ENCODE results near the gene LMBR1L. TPM values are rescaled to one million over a fixed set of nuclear protein-coding genes. Genes with fewer than 3 reads are reported as not detected.
"Not testable (repeated sequence)": the region's sequence is repeated elsewhere in the genome, so short reads cannot be mapped to it uniquely, and the experiment has no call there.

LMBR1L gene
- total and polyA plus RNA-seq, 8 donors: 39.9 to 102 (median 87.6) TPM

GRCh38 chr12:49130151-49131050, 19.8 kb upstream of the LMBR1L start:
- peak; percentile 87 to 98 (median 96) for DNase-seq
- peak overlapping the region; percentile 86 to 97 for H3K4me3 ChIP-seq
- no peaks in the 10 kb centered on the region for H3K27me3 ChIP-seq
- H3K4me1 ChIP-seq: peaks cover 18 to 37% of the 10 kb centered on the region in 2 donors
- no peaks in the 10 kb centered on the region for H3K9me3 ChIP-seq
- H3K36me3 ChIP-seq: peaks cover 9 to 34% of the 10 kb centered on the region in 2 donors
- TF ChIP-seq CTCF (IDR thresholded peaks at IDR 0.05): peak; percentile 86 to 92
- intact Hi-C loops (cut with DNase I): loop anchor here in 1 of 2 donors (5.0 to 10.0 kb wide), 2 partner anchors 54 to 107 kb away; partner anchors contain the start of gene TUBA1A
- peak overlapping the region; percentile 100 for H3K27ac ChIP-seq
- peak; percentile 84 for ATAC-seq

GRCh38 chr12:49129332-49130150, 18.9 kb upstream of the LMBR1L start:
- H3K4me3 ChIP-seq: peak overlapping the region; percentile 86 to 97
- DNase-seq: no peak
- H3K27ac ChIP-seq: peak overlapping the region; percentile 100
- H3K9me3 ChIP-seq: no peaks in the 10 kb centered on the region
- intact Hi-C loops (cut with DNase I): loop anchor here in 1 of 2 donors (5.0 to 10.0 kb wide), 3 partner anchors 55 to 108 kb away; partner anchors contain the start of genes KMT2D, RHEBL1 and TUBA1A
- ATAC-seq: no peak
- no peaks in the 10 kb centered on the region for H3K27me3 ChIP-seq
- peaks cover 9 to 34% of the 10 kb centered on the region in 2 donors for H3K36me3 ChIP-seq
- H3K4me1 ChIP-seq: peaks cover 18 to 37% of the 10 kb centered on the region in 2 donors
- no peak for TF ChIP-seq CTCF (IDR thresholded peaks at IDR 0.05)

GRCh38 chr12:49127971-49128370, 17.3 kb upstream of the LMBR1L start:
- H3K4me3 ChIP-seq, ATAC-seq, H3K27me3 ChIP-seq, H3K9me3 ChIP-seq, H3K27ac ChIP-seq, DNase-seq: not testable (repeated sequence)
- Histone ChIP-seq H3K36me3 (peaks cover 9 to 34% of the 10 kb centered on the region in 2 donors), H3K4me1 (peaks cover 18 to 29% of the 10 kb centered on the region in 2 donors)
- intact Hi-C loops (cut with DNase I): loop anchor here in 1 of 2 donors (10.0 kb wide), 1 partner anchor 63 kb away; the partner anchor contains the start of genes KMT2D and RHEBL1

GRCh38 chr12:49126852-49127763, 16.5 kb upstream of the LMBR1L start:
- no peak for TF ChIP-seq CTCF (IDR thresholded peaks at IDR 0.05)
- no peaks in the 10 kb centered on the region for H3K9me3 ChIP-seq
- ATAC-seq: no peak
- peaks cover 15 to 20% of the 10 kb centered on the region in 2 donors for H3K4me1 ChIP-seq
- H3K27me3 ChIP-seq: no peaks in the 10 kb centered on the region
- no peak overlapping the region for H3K27ac ChIP-seq
- DNase-seq: no peak
- intact Hi-C loops (cut with DNase I): loop anchor here in 1 of 2 donors (10.0 kb wide), 1 partner anchor 62 kb away; the partner anchor contains the start of genes KMT2D and RHEBL1
- peaks cover 9 to 34% of the 10 kb centered on the region in 2 donors for H3K36me3 ChIP-seq
- no peak overlapping the region for H3K4me3 ChIP-seq
